OCI-LY1 (cell line): ENCODE results near the gene LMOD3.

Experiments
- CTCF ChIP-seq: fragments of 200-600 bp; sonication (generic), shearing (Covaris generic); IDR thresholded peaks from 2 replicates; pipeline ENCODE4 v1.5.1; 2017; ENCODE audit warnings: mild to moderate bottlenecking, antibody characterized with exemption, low read length, moderate library complexity, mixed read lengths
- EZH2 ChIP-seq: fragments of 200-600 bp; sonication (generic), shearing (Covaris generic); IDR thresholded peaks from 2 replicates; pipeline ENCODE4 v1.8.0; 2017; ENCODE audit warnings: borderline replicate concordance, mixed run types, mild to moderate bottlenecking, antibody characterized with exemption, low read length, moderate library complexity, mixed read lengths

DNA sequence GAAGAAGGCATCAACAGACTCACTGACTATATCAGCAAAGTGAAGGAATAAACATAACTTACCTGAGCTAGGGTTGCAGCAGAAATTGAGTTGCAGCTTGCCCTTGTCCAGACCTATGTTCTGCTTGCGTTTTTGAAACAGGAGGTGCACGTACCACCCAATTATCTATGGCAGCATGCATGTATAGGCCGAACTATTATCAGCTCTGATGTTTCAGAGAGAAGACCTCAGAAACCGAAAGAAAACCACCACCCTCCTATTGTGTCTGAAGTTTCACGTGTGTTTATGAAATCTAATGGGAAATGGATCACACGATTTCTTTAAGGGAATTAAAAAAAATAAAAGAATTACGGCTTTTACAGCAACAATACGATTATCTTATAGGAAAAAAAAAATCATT lies 17.8 kb downstream of the LMOD3 start:
- TF ChIP-seq CTCF: no peak
- no peak for TF ChIP-seq EZH2
